GM12878 (cell line): ENCODE results near the gene COL4A2. TPM values are rescaled to one million over a fixed set of nuclear protein-coding genes. Genes with fewer than 3 reads are reported as not detected.

Experiments
- ATAC-seq: fragments of 200-7000 bp; cut with Tn5 transposase; 3 replicates; pipeline ENCODE4 v1.9.1; 2020; ENCODE audit warnings: mild to moderate bottlenecking, moderate library complexity
- BruUV-seq: library from RNA; stranded (reverse); fragments of 400-500 nt; replicated peaks from 2 replicates; lab custom pipeline; 2021; lab: Mats Ljungman, UMichigan
- CTCF ChIA-PET: fragments of 300-600 bp; sonication (Branson Sonifier 250); formaldehyde crosslinking; extraction: SDS; loops from one replicate; lab custom pipeline; 2021; ENCODE audit warnings: inconsistent platforms; lab: Yijun Ruan, JAX
- POLR2A ChIA-PET: fragments of 350-600 bp; formaldehyde crosslinking; extraction: SDS; loops from one replicate; lab custom pipeline; 2021; ENCODE audit warnings: inconsistent platforms; lab: Charles Lee
- RAD21 ChIA-PET: fragments of 300-600 bp; sonication (Branson Sonifier 250); formaldehyde crosslinking; loops from one replicate; lab custom pipeline; 2023; ENCODE audit warnings: antibody characterized with exemption; ENCODE audit not compliant: unreplicated experiment; lab: Charles Lee
- SMC1A ChIA-PET: fragments of 300-600 bp; sonication (Branson Sonifier 250); formaldehyde crosslinking; loops from one replicate; lab custom pipeline; 2023; ENCODE audit not compliant: unreplicated experiment, uncharacterized antibody; lab: Charles Lee
- DNase-seq: peaks from one replicate; pipeline ENCODE4 v3.0.0-alpha.2; 2011; ENCODE audit warnings: low read depth, low spot score
- FAIRE-seq: peaks from 3 replicates; lab custom pipeline; 2011; peaks lifted over from hg19 to GRCh38; lab: Jason Lieb, UNC
- H2AFZ ChIP-seq: 2 replicates; pipeline ENCODE4 v1.6.0; 2011; ENCODE audit warnings: low read depth, low read length, control low read depth; ENCODE audit not compliant: control insufficient read depth
- H3K27ac ChIP-seq: 2 replicates; pipeline ENCODE4 v1.5.1; 2011; ENCODE audit warnings: control low read depth; ENCODE audit not compliant: control insufficient read depth, insufficient read depth
- H3K27me3 ChIP-seq, 2 experiments: replicated peaks in 1 of 2; 2 replicates each; pipeline versions ENCODE4 v1.6.0 to v1.6.1; 2011; ENCODE audit warnings: low read length in 1 of 2; ENCODE audit not compliant: control insufficient read depth in 2 of 2, insufficient read depth in 2 of 2
- H3K36me3 ChIP-seq, 2 experiments: 2 replicates each; pipeline ENCODE4 v1.5.1; 2011; ENCODE audit warnings: low read length in 1 of 2; ENCODE audit not compliant: control insufficient read depth in 2 of 2, insufficient read depth in 2 of 2
- H3K4me1 ChIP-seq: 2 replicates; pipeline ENCODE4 v1.6.1; 2011; ENCODE audit warnings: mild to moderate bottlenecking, low read length, moderate library complexity, mixed read lengths; ENCODE audit not compliant: control insufficient read depth, insufficient read depth
- H3K4me2 ChIP-seq: 2 replicates; pipeline ENCODE4 v1.6.0; 2011; ENCODE audit warnings: control low read depth; ENCODE audit not compliant: control insufficient read depth, insufficient read depth
- H3K4me3 ChIP-seq: fragments of 200-600 bp; sonication (generic); 2 replicates; pipeline ENCODE4 v1.5.1; 2016
- H3K79me2 ChIP-seq: 2 replicates; pipeline ENCODE4 v1.6.0; 2011; ENCODE audit warnings: low read length; ENCODE audit not compliant: control insufficient read depth, insufficient read depth
- H3K9ac ChIP-seq: 2 replicates; pipeline ENCODE4 v1.8.0; 2011; ENCODE audit warnings: low read length, control low read depth, mixed read lengths; ENCODE audit not compliant: control insufficient read depth, insufficient read depth
- H3K9me3 ChIP-seq: replicated peaks from 3 replicates; pipeline ENCODE4 v1.5.1; 2011; ENCODE audit warnings: mild to moderate bottlenecking, low read length; ENCODE audit not compliant: control insufficient read depth, insufficient read depth
- H4K20me1 ChIP-seq: 2 replicates; pipeline ENCODE4 v1.6.0; 2011; ENCODE audit not compliant: control insufficient read depth, insufficient read depth
- CUX1 ChIP-seq: IDR thresholded peaks from 2 replicates; pipeline ENCODE4 v1.6.1; 2012; ENCODE audit warnings: improper control_type of control experiment, low read depth, low read length; ENCODE audit not compliant: insufficient replicate concordance
- ETV6 ChIP-seq, 2 experiments: fragments of 450-650 bp in 1 of 2; IDR thresholded peaks in 1 of 2; conservative IDR thresholded peaks in 1 of 2; 2 replicates each; pipeline ENCODE4 v1.6.1; 2014; ENCODE audit warnings: antibody characterized with exemption in 1 of 2, borderline replicate concordance in 1 of 2, low read depth in 1 of 2, mild to moderate bottlenecking in 1 of 2, moderate library complexity in 1 of 2
- FOXM1 ChIP-seq: IDR thresholded peaks from 2 replicates; pipeline ENCODE4 v1.6.1; 2012; ENCODE audit warnings: low read depth, mild to moderate bottlenecking, inconsistent platforms, low read length, moderate library complexity
- HDGF ChIP-seq: fragments of 450-650 bp; IDR thresholded peaks from 2 replicates; pipeline ENCODE4 v1.6.1; 2016; ENCODE audit warnings: antibody characterized with exemption
- NFYB ChIP-seq: IDR thresholded peaks from 2 replicates; pipeline ENCODE4 v1.6.1; 2011; ENCODE audit warnings: low read depth, mild to moderate bottlenecking, low read length, improper control_type of control experiment, moderate library complexity; ENCODE audit not compliant: insufficient read depth
- PML ChIP-seq: IDR thresholded peaks from 2 replicates; pipeline ENCODE4 v1.6.1; 2012; ENCODE audit warnings: low read length, inconsistent platforms
- RB1 ChIP-seq: fragments of 450-650 bp; formaldehyde crosslinking; IDR thresholded peaks from 2 replicates; pipeline ENCODE4 v1.6.1; 2017; ENCODE audit warnings: mild to moderate bottlenecking, borderline replicate concordance
- WGBS: methylation state at CpG from one replicate; pipeline ENCODE4 v1.1.6; 2016; ENCODE audit warnings: low lambda C conversion rate; ENCODE audit not compliant: insufficient replicate concordance, insufficient coverage; ENCODE audit errors: missing lambda C conversion rate; 5-methylcytosine and 5-hydroxymethylcytosine counted together
- in situ Hi-C: fragments of 300-500 bp; cut with MboI; formaldehyde crosslinking; loops from 9 replicates; pipeline ENCODE4 v1.14.3; 2018; ENCODE audit warnings: mixed read lengths
- intact Hi-C: fragments of 100-400 bp; cut with micrococcal nuclease; formaldehyde crosslinking; loops from one replicate; pipeline ENCODE4 v1.14.2; 2022; ENCODE audit not compliant: unreplicated experiment
- polyA plus RNA-seq, 11 experiments: library from polyadenylated mRNA; depleted of rRNA in 4 of 11; unstranded in 6 of 11; stranded (reverse) in 5 of 11; fragments of >200 nt; fragmentation: Nextera tagmentation in 4 of 11; fragmentation: Illumina TruSeq in 1 of 11; extraction: Ambion mirVana in 4 of 11; extraction: Trizol in 1 of 11; gene quantifications; 1 replicate in 1 of 11; 2 replicates in 10 of 11; pipeline versions ENCODE4 v1.2.1 to v1.2.3, GENCODE V29; 2011 to 2016; ENCODE audit warnings: inconsistent platforms in 2 of 11, missing spikeins in 2 of 11, low read depth in 1 of 11
- total RNA-seq, 4 experiments: library from RNA; depleted of rRNA in 3 of 4; stranded (reverse); fragments of >200 nt in 3 of 4; fragmentation: Illumina TruSeq in 1 of 4; extraction: Trizol in 1 of 4; gene quantifications; 2 replicates each; pipeline versions ENCODE4 v1.2.1 to v1.2.3, GENCODE V29; 2013 to 2021

The COL4A2 gene
- total and polyA plus RNA-seq, 10 of the 15 experiments (the other 5 are each of a cell fraction or from before 2014, with no cell fraction given), result 0.16 to 1.6 (median 0.62) TPM; not detected in 3

DNA sequence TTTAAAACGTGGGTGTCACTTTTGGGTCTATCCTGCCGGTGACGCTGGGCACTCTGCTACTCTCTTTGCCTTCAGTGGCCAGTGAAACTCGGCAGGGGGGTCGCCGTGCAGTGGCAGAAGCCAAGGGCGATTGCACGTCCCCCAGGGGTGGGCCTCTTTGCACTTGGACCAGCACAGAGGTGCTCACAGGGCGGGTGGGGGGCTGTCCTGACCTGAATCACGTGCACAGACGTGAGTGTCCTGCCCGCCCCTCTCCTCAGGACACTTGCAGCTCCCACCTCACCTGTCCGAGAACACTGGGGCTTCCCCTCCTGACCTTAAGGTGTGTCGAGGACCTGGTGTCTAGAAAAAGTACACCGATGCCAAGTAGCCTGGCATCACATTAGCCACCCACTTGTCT, 16.3 kb upstream of the COL4A2 start:
- Histone ChIP-seq H3K9me3 (no peaks in the 10 kb centered on the region), H3K4me2 (no peak overlapping the region), H3K9ac (no peak overlapping the region), H4K20me1 (no peaks in the 10 kb centered on the region), H3K4me3 (no peak overlapping the region), H3K4me1 (no peaks in the 10 kb centered on the region), H3K27me3 (no peaks in the 10 kb centered on the region; a peak in 1 of 4 replicates), H2AFZ (no peak overlapping the region), H3K79me2 (no peaks in the 10 kb centered on the region), H3K36me3 (no peaks in the 10 kb centered on the region), H3K27ac (no peak overlapping the region)
- ATAC-seq, result no peak
- no TSS peak for BruUV-seq
- CTCF ChIA-PET, result no interaction called here
- POLR2A ChIA-PET, result no interaction called here
- intact Hi-C loops (no loop called here), in situ Hi-C loops (no loop called here)
- DNase-seq, result no peak
- RAD21 ChIA-PET, result no interaction called here
- TF ChIP-seq CUX1 (no peak), FOXM1 (no peak), PML (no peak), RB1 (no peak), ETV6 (conservative IDR thresholded peaks at IDR 0.05 in 1 of 2, IDR thresholded peaks at IDR 0.05 in 1 of 2; ENCODE audit: borderline replicate concordance in 1 of 2, low read depth in 1 of 2) (no peak), HDGF (no peak), NFYB (no peak)
- SMC1A ChIA-PET, result interaction anchor here (0.8 kb wide), 1 partner anchor 69 kb away, joined by 3 read pairs; no protein-coding TSS in a partner anchor
- no peak for FAIRE-seq
- WGBS, result 26% methylated on average over 15 of the region's 15 CpGs
